Esophagus squamous epithelium (tissue), 5 donors: ENCODE data around the gene PARP9. TPM values are rescaled to one million over a fixed set of nuclear protein-coding genes. Genes with fewer than 3 reads are reported as not detected.

Experiments used
- DNase-seq: peaks from one replicate; lab custom pipeline; 2025; lab: John Stamatoyannopoulos, UW
- H3K27ac ChIP-seq, 4 donors: fragments of 200-600 bp; sonication (generic); one replicate each; pipeline ENCODE4 v1.5.1; 2016 to 2019; ENCODE audit warnings: mild to moderate bottlenecking in 1 of 4
- H3K27me3 ChIP-seq, 4 donors: fragments of 200-600 bp; sonication (generic); 1 replicate in 3 of 4; 2 replicates in 1 of 4; pipeline versions ENCODE4 v1.5.1 to v1.6.0; 2017 to 2021; ENCODE audit warnings: antibody characterized with exemption in 1 of 4
- H3K36me3 ChIP-seq, 3 donors: fragments of 200-600 bp; sonication (generic); one replicate each; pipeline ENCODE4 v1.5.1; 2016 to 2019
- H3K4me1 ChIP-seq, 3 donors: fragments of 200-600 bp; sonication (generic); one replicate each; pipeline ENCODE4 v1.5.1; 2017 to 2019
- H3K4me3 ChIP-seq, 4 donors: fragments of 200-600 bp; sonication (generic); 1 replicate in 3 of 4; 2 replicates in 1 of 4; pipeline ENCODE4 v1.5.1; 2016 to 2019; ENCODE audit warnings: mild to moderate bottlenecking in 2 of 4, moderate library complexity in 1 of 4
- H3K9me3 ChIP-seq, 3 donors: fragments of 200-600 bp; sonication (generic); one replicate each; pipeline ENCODE4 v1.5.1; 2016 to 2019
- POLR2A ChIP-seq, 4 donors: fragments of 450-650 bp; IDR thresholded peaks; one replicate each; pipeline ENCODE4 v1.6.1; 2017; ENCODE audit warnings: antibody characterized with exemption in 4 of 4, mild to moderate bottlenecking in 4 of 4, moderate library complexity in 3 of 4
- WGBS, 2 donors: methylation state at CpG; one replicate each; pipeline ENCODE4 v1.1.5; 2018; 5-methylcytosine and 5-hydroxymethylcytosine counted together
- intact Hi-C: fragments of 100-400 bp; cut with DNase I; formaldehyde crosslinking; loops from one replicate; pipeline ENCODE4 v1.15.0; 2022
- total RNA-seq, 4 donors: library from RNA; depleted of rRNA; stranded (reverse); fragments of >200 nt; gene quantifications; one replicate each; pipeline ENCODE4 v1.1.0, GENCODE V29; 2016
- TF ChIP-seq, protein P1 (sequence below), 6 experiments: fragments of 450-650 bp in 4 of 6; fragments of 200-600 bp in 2 of 6; sonication (generic) in 2 of 6; IDR thresholded peaks; one replicate each; pipeline ENCODE4 v1.5.1; 2016 to 2019; ENCODE audit warnings: antibody characterized with exemption in 6 of 6, mild to moderate bottlenecking in 4 of 6, moderate library complexity in 4 of 6
- donor health status: DM: yes; HTN: yes; CAD: no.

PARP9 gene
- 10 to 100 TPM; 16.6 to 50.0 (median 19.9) TPM for total RNA-seq

DNA sequence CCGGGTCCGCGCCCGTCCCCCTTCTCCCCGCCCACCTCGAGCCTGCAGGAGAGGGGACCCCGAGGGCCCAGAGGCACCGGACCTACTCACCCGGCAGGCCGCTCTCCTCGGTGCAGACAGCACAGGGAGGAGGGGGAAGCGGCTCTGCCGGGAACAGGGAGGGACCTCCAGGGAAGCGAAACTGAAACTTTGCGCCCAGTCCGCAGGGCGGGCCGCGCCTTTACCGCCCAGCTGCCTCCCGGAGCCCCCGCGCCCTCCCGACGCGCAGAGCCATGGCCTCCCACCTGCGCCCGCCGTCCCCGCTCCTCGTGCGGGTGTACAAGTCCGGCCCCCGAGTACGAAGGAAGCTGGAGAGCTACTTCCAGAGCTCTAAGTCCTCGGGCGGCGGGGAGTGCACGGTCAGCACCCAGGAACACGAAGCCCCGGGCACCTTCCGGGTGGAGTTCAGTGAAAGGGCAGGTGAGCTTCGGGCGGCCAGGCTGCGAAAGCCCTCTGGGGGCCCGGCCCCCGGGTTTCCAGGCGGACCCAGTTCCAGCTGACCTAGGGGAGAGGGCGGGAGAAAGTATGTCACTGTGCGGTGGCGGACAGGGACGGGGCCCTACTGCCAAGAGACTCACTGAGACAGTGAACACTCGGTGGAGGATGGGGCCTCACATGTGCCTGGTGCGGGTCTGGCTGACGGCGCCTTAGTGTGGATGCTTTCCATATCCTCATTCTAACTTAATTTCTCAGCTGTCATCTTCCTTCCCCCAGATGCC lies at the start of gene PARP9, which contains the start of gene DTX3L:
Gene PARP9 (minus strand): TSS at position 146 of the 758 bp plus-strand sequence. CDS start 4,680 bp downstream, outside the sequence.
Gene DTX3L (plus strand): TSS at position 184 of the 758 bp plus-strand sequence. CDS start 89 bp downstream, at position 273.
- WGBS, 2 donors: 0% methylated on average over 15 to 21 of the region's 56 CpGs

DNA sequence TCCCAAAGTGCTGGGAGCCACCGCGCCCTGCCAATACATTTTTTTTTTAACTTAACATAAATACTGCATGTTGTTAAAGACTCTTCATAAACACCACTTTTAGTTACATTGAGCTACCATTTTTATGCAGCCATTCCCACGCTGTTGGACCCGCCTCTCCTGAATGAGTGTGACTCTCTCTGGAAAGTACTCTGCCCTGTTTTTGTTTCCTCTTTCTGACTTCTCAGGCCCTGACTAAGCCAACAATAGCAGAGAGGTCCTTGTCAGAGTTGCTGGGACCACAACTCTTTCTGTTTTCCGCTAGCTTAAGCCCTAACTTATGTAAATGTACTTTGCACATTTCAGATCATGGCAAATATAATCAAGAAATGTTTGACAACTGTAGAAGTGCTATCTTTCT lies 48.6 kb upstream of the PARP9 start:
- Histone ChIP-seq H3K9me3 (no peaks in the 10 kb centered on the region), H3K4me1 (no peaks in the 10 kb centered on the region), H3K36me3 (no peaks in the 10 kb centered on the region), H3K27me3 (no peaks in the 10 kb centered on the region), H3K27ac (no peak overlapping the region), H3K4me3 (no peak overlapping the region)
- DNase-seq: no peak
- 85 to 91% methylated on average over 5 of the region's 5 CpGs for WGBS, 2 donors
- intact Hi-C loops: no loop called here
- TF ChIP-seq, protein P1, sequence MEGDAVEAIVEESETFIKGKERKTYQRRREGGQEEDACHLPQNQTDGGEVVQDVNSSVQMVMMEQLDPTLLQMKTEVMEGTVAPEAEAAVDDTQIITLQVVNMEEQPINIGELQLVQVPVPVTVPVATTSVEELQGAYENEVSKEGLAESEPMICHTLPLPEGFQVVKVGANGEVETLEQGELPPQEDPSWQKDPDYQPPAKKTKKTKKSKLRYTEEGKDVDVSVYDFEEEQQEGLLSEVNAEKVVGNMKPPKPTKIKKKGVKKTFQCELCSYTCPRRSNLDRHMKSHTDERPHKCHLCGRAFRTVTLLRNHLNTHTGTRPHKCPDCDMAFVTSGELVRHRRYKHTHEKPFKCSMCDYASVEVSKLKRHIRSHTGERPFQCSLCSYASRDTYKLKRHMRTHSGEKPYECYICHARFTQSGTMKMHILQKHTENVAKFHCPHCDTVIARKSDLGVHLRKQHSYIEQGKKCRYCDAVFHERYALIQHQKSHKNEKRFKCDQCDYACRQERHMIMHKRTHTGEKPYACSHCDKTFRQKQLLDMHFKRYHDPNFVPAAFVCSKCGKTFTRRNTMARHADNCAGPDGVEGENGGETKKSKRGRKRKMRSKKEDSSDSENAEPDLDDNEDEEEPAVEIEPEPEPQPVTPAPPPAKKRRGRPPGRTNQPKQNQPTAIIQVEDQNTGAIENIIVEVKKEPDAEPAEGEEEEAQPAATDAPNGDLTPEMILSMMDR (IDR thresholded peaks at IDR 0.05): no peak
- no peak for TF ChIP-seq POLR2A (IDR thresholded peaks at IDR 0.05)

More for the DNA sequence above, at the start of gene PARP9, which contains the start of gene DTX3L:
- Histone ChIP-seq H3K27ac (peak within 1 kb of the TSS; percentile 94 to 99 (median 97)), H3K9me3 (no peaks in the 10 kb centered on the region), H3K4me3 (peak within 1 kb of the TSS; percentile 75 to 92 (median 84)), H3K36me3 (peaks cover 0 to 43% (median 13%) of the 10 kb centered on the region in 3 donors), H3K4me1 (peaks cover 9 to 60% (median 19%) of the 10 kb centered on the region in 3 donors), H3K27me3 (no peaks in the 10 kb centered on the region)
- DNase-seq: peak; percentile 16
- TF ChIP-seq, protein P1 (IDR thresholded peaks at IDR 0.05): no peak
- peak in 2 of 4 donors; percentile 53 to 80 for TF ChIP-seq POLR2A (IDR thresholded peaks at IDR 0.05)
- intact Hi-C loops: loop anchor here (5.0 kb wide), 1 partner anchor 113 kb away; no protein-coding TSS in a partner anchor

DNA sequence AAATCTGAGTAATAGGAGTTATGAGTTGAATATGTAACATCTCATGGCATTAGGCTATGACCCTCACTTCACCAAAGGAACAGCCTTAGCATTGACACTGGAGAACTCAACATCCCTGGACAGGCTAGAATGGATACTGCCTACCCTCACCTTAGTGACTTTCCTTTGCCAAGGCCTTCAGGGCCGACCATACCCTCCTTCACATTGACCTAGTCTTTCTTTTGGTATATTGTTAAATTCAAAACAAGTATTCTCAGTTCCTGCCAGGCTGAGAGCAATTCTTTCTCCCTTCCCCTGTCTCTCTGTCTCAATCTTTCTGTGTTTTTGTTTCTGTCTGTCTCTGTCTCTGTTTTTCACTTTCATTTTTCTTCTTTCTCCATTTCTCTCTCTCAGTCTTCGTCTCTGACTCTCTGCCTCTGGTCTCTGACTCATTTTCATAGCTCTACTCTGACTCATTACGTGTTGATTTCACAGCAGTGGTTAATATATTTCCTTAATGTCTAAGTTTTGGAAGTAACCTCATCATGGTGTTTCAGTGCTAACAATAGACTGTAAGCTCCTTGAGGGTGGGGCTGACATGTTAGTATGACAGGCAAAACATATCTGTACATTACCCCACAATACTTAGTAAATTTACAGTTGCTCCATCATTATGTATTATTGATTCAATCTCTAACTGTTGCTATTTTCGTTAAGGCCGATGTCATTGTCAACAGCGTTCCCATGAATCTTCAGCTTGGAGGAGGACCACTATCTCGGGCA lies 45.9 kb upstream of the PARP9 start:
- WGBS, 2 donors: 63 to 65% methylated on average over 7 of the region's 7 CpGs
- no peak overlapping the region for H3K27ac ChIP-seq
- H3K9me3 ChIP-seq: no peaks in the 10 kb centered on the region
- no peak overlapping the region for H3K4me3 ChIP-seq
- intact Hi-C loops: no loop called here
- no peaks in the 10 kb centered on the region for H3K36me3 ChIP-seq
- no peak for DNase-seq
- TF ChIP-seq, protein P1 (IDR thresholded peaks at IDR 0.05): no peak
- TF ChIP-seq POLR2A (IDR thresholded peaks at IDR 0.05): no peak
- H3K27me3 ChIP-seq: no peaks in the 10 kb centered on the region
- H3K4me1 ChIP-seq: no peaks in the 10 kb centered on the region

DNA sequence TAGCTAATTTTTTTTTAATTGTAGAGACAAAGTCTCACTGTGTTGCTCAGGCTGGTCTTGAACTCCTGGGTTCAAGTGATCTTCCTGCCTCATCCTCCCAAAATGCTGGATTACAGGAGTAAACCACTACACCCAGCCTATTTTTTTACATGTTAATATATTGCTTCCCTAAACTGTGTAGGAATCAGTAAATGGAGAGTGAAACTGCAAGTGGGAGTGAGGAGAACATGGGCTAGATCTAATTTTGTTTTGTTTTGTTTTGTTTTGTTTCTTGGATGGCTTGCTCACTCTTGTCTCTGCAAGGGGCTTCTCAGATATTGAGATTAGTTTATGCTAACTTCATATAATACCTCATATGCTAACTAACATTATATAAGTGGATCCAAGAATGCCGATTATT lies 44.8 kb upstream of the PARP9 start:
- intact Hi-C loops: no loop called here
- no peak overlapping the region for H3K4me3 ChIP-seq
- 100% methylated on average over 1 of the region's 1 CpG for WGBS, 2 donors
- no peaks in the 10 kb centered on the region for H3K27me3 ChIP-seq
- no peak for TF ChIP-seq POLR2A (IDR thresholded peaks at IDR 0.05)
- TF ChIP-seq, protein P1 (IDR thresholded peaks at IDR 0.05): no peak
- no peak for DNase-seq
- H3K4me1 ChIP-seq: no peaks in the 10 kb centered on the region
- H3K36me3 ChIP-seq: no peaks in the 10 kb centered on the region
- H3K27ac ChIP-seq: no peak overlapping the region
- no peaks in the 10 kb centered on the region for H3K9me3 ChIP-seq
